ENCODE data around the gene CCR6.
"Not testable (repeated sequence)": the region's sequence is repeated elsewhere in the genome, so short reads cannot be mapped to it uniquely, and the experiment has no call there.

CCR6 gene

DNA sequence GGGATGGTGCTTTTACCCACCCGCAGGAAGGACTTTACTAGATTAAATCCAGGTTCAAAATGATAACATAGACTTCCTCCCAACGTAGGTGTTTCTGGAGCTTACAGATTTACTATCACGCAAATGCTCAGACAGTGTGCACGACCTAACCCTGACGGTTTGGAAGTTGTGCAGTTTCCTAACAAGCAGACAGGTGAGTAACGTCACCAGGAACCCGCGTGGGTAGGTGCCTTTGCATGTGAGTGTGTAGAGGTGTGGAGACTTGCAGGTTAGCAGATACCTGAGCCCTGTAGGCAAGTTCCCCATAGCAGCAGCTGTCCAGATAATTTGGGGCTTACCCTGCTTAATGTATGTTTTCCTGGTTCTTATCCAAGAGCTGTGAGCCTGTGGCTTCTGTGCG is 64.4 kb downstream of the CCR6 start:
- not testable (repeated sequence) for H3K4me1 ChIP-seq, H3K4me2 ChIP-seq, H3K36me3 ChIP-seq, H3K9ac ChIP-seq, H3K9me3 ChIP-seq, H4K20me1 ChIP-seq, H3K4me3 ChIP-seq, H3K27ac ChIP-seq, H3K27me3 ChIP-seq

Data from BLaER1 (cell line).